CD4-positive, CD25-positive, alpha-beta regulatory T cell (primary cell): Measurements from ENCODE around the gene CD8B. TPM values are rescaled to one million over a fixed set of nuclear protein-coding genes. Genes with fewer than 3 reads are reported as not detected.

Experiments used
- ATAC-seq, 2 donors: fragments of 150-1000 bp; cut with Tn5 transposase; one replicate each; pipeline ENCODE4 v1.10.0; 2021; ENCODE audit warnings: low read depth in 2 of 2, moderate number of reproducible peaks in 2 of 2, moderate library complexity in 1 of 2
- DNase-seq, 3 donors: peaks; one replicate each; pipeline versions ENCODE4 v3.0.0 to v3.0.0-alpha.2; 2012 to 2022; ENCODE audit warnings: mixed read lengths in 1 of 3
- H3K27ac ChIP-seq: one replicate; pipeline ENCODE4 v1.7.0; 2013; ENCODE audit warnings: mild to moderate bottlenecking, low read length; ENCODE audit not compliant: insufficient read depth, poor library complexity, severe bottlenecking
- H3K27me3 ChIP-seq: one replicate; pipeline ENCODE4 v1.7.0; 2013; ENCODE audit warnings: low read length; ENCODE audit not compliant: control insufficient read depth, insufficient read depth
- H3K36me3 ChIP-seq: one replicate; pipeline ENCODE4 v1.7.0; 2013; ENCODE audit warnings: mild to moderate bottlenecking, low read length, moderate library complexity; ENCODE audit not compliant: control insufficient read depth, insufficient read depth
- H3K4me1 ChIP-seq: 2 replicates; pipeline ENCODE4 v1.7.0; 2013; ENCODE audit warnings: mild to moderate bottlenecking, low read length; ENCODE audit not compliant: insufficient read depth, control insufficient read depth, poor library complexity, severe bottlenecking
- H3K4me3 ChIP-seq: one replicate; pipeline ENCODE4 v1.7.0; 2013; ENCODE audit warnings: low read depth, mild to moderate bottlenecking, low read length, moderate library complexity
- H3K9me3 ChIP-seq, 2 experiments: 1 replicate in 1 of 2; 2 replicates in 1 of 2; pipeline ENCODE4 v1.7.0; 2013; ENCODE audit warnings: low read length in 2 of 2, mild to moderate bottlenecking in 1 of 2, moderate library complexity in 1 of 2; ENCODE audit not compliant: control insufficient read depth in 2 of 2
- H3K27ac Mint-ChIP-seq, 3 donors: one replicate each; pipeline ENCODE4 v1.8.0; 2020 to 2022; ENCODE audit warnings: mild to moderate bottlenecking in 3 of 3, mixed read lengths in 3 of 3, moderate library complexity in 2 of 3
- H3K27me3 Mint-ChIP-seq: one replicate; pipeline ENCODE4 v1.8.0; 2022; ENCODE audit warnings: mild to moderate bottlenecking, mixed read lengths
- H3K36me3 Mint-ChIP-seq: one replicate; pipeline ENCODE4 v1.8.0; 2020; ENCODE audit warnings: mixed read lengths
- H3K4me1 Mint-ChIP-seq, 4 donors: one replicate each; pipeline ENCODE4 v1.8.0; 2020 to 2022; ENCODE audit warnings: mixed read lengths in 4 of 4, mild to moderate bottlenecking in 1 of 4
- H3K4me3 Mint-ChIP-seq, 4 donors: one replicate each; pipeline ENCODE4 v1.8.0; 2020 to 2022; ENCODE audit warnings: mild to moderate bottlenecking in 4 of 4, mixed read lengths in 4 of 4, moderate library complexity in 3 of 4
- H3K9me3 Mint-ChIP-seq, 7 donors: one replicate each; pipeline ENCODE4 v1.8.0; 2020 to 2022; ENCODE audit warnings: mixed read lengths in 7 of 7, mild to moderate bottlenecking in 3 of 7, moderate library complexity in 2 of 7
- polyA plus RNA-seq, 4 donors: library from polyadenylated mRNA; unstranded; fragments of 300-500 nt; fragmentation: Illumina TruSeq; gene quantifications; one replicate each; pipeline ENCODE4 v1.2.3, GENCODE V29; 2021
- total RNA-seq: library from RNA; stranded (reverse); gene quantifications from one replicate; pipeline ENCODE4 v1.2.3, GENCODE V29; 2022

Gene CD8B
- total and polyA plus RNA-seq, 5 donors from 2014 or later, result 0.62 to 4.9 (median 2.9) TPM

GRCh38 chr2:86785456-86785855 lies 76.2 kb downstream of the CD8B start:
- H3K4me1 ChIP-seq, result peaks cover 10% of the 10 kb centered on the region
- H3K27me3 ChIP-seq, result peaks cover 9% of the 10 kb centered on the region
- ATAC-seq (no peak), DNase-seq (peak in 1 of 3 donors; percentile 32)
- no peaks in the 10 kb centered on the region for H3K9me3 ChIP-seq
- no peak overlapping the region for H3K4me3 Mint-ChIP-seq
- H3K27ac Mint-ChIP-seq, result no peak overlapping the region
- H3K27me3 Mint-ChIP-seq, result peaks cover 35% of the 10 kb centered on the region
- H3K4me3 ChIP-seq, result no peak overlapping the region
- no peaks in the 10 kb centered on the region for H3K36me3 ChIP-seq
- H3K27ac ChIP-seq, result no peak overlapping the region
- peaks cover 0 to 11% (median 4%) of the 10 kb centered on the region in 4 donors for H3K4me1 Mint-ChIP-seq
- no peaks in the 10 kb centered on the region for H3K36me3 Mint-ChIP-seq
- H3K9me3 Mint-ChIP-seq, result no peaks in the 10 kb centered on the region

DNA sequence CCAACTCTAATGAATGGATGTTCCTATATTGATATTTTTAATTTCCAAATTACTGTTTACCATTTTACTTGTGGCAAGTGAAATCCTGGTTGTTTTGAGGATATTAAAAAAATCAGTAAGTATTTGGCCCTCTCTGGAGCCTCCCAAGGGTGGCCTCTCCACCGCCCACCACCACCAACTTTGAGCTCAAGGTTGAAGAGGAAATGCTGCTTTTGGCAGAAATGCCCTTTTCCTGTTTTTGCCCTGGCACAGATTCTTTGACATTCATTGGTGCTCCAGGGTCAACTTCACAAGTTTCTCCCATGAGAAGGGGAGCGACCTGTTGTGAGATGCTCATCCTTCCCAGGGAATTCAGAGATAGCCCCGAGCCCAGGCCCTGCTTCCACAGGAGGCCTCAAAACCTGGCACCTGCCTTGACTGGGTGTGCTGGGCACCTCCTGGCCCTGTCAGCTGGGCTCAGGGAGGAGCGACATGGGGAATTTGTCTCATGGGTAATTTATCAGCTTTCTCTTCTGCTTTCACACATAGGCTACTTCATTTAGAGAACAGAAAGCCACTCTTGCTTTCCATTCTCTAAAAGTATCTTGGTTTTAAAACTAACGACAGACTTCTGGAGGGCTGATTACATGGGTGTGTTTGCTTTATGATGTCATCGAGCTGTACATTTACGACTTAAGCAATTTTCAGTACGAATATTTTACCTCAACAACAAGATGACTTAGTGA lies 77.9 kb downstream of the CD8B start:
- no peak for ATAC-seq
- Mint-ChIP-seq H3K9me3 (no peaks in the 10 kb centered on the region), H3K4me1 (peaks cover 0 to 6% (median 2%) of the 10 kb centered on the region in 4 donors), H3K36me3 (no peaks in the 10 kb centered on the region), H3K27ac (no peak overlapping the region), H3K27me3 (peaks cover 28% of the 10 kb centered on the region), H3K4me3 (no peak overlapping the region)
- H3K4me1 ChIP-seq, result no peaks in the 10 kb centered on the region
- H3K27ac ChIP-seq, result no peak overlapping the region
- no peak for DNase-seq
- H3K27me3 ChIP-seq, result peaks cover 6% of the 10 kb centered on the region
- H3K4me3 ChIP-seq, result no peak overlapping the region
- H3K9me3 ChIP-seq, result no peaks in the 10 kb centered on the region
- no peaks in the 10 kb centered on the region for H3K36me3 ChIP-seq

DNA sequence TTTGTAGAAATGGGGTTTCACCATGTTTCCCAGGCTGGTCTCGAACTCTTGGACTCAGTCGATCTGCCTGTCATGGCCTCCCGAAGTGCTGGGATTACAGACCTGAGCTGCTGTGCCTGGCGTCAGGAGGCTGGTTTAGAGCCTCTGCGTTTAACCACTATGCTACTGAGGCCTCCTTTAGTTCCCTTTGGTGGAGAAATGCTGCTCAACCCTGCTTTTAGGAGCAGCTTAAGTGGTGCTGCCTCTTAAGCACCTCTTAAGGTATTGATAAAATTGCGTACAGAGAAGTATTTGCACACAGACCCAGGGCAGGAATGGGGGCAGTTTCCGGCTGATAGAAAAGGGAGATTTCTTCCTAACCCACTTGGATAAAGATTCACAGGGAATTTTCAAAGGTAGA lies 78.9 kb downstream of the CD8B start:
- DNase-seq (no peak), ATAC-seq (no peak)
- Histone ChIP-seq H3K27me3 (peaks cover 3% of the 10 kb centered on the region), H3K4me3 (no peak overlapping the region), H3K4me1 (no peaks in the 10 kb centered on the region), H3K36me3 (no peaks in the 10 kb centered on the region), H3K27ac (no peak overlapping the region), H3K9me3 (no peaks in the 10 kb centered on the region)
- Mint-ChIP-seq H3K4me1 (peaks cover 0 to 4% (median 2%) of the 10 kb centered on the region in 4 donors), H3K9me3 (no peaks in the 10 kb centered on the region), H3K27me3 (peaks cover 17% of the 10 kb centered on the region), H3K36me3 (no peaks in the 10 kb centered on the region), H3K27ac (no peak overlapping the region), H3K4me3 (no peak overlapping the region)

DNA sequence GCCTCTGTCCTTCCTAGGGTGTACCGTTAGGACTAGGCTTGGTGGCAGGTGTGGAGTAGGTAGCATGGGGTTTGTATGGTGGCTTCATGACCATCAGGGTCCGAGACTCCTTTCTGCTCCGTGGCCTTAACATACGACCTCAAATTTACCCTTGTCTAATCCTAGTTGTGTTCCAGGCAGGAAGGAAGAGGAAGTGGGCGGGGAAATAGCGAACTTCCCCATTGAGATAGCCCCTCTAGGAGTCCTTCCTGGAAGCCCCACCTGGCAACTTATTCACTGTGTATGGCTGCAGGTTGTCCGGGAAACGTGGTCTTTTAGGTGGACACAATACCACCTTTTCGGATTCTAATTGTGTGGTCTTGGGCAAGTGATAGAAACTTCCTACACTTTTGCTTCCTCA lies 80.3 kb downstream of the CD8B start:
- peaks cover 8% of the 10 kb centered on the region for H3K27me3 Mint-ChIP-seq
- H3K9me3 ChIP-seq, result no peaks in the 10 kb centered on the region
- H3K9me3 Mint-ChIP-seq, result no peaks in the 10 kb centered on the region
- no peak overlapping the region for H3K27ac Mint-ChIP-seq
- no peak overlapping the region for H3K4me3 ChIP-seq
- H3K36me3 Mint-ChIP-seq, result peaks cover 7% of the 10 kb centered on the region
- no peak overlapping the region for H3K4me3 Mint-ChIP-seq
- DNase-seq, result no peak
- ATAC-seq, result no peak
- peaks cover 2% of the 10 kb centered on the region for H3K27me3 ChIP-seq
- no peak overlapping the region for H3K27ac ChIP-seq
- H3K4me1 Mint-ChIP-seq, result peaks cover 0 to 2% (median 0%) of the 10 kb centered on the region in 4 donors
- no peaks in the 10 kb centered on the region for H3K36me3 ChIP-seq
- H3K4me1 ChIP-seq, result no peaks in the 10 kb centered on the region

- H3K4me3 Mint-ChIP-seq, result no peak overlapping the region
- no peak overlapping the region for H3K27ac Mint-ChIP-seq
- peaks cover 3% of the 10 kb centered on the region for H3K27me3 Mint-ChIP-seq
- Histone ChIP-seq H3K36me3 (peaks cover 3% of the 10 kb centered on the region), H3K4me3 (no peak overlapping the region), H3K27me3 (no peaks in the 10 kb centered on the region), H3K4me1 (no peaks in the 10 kb centered on the region), H3K9me3 (no peaks in the 10 kb centered on the region), H3K27ac (no peak overlapping the region)
- ATAC-seq (no peak), DNase-seq (no peak)
- peaks cover 12% of the 10 kb centered on the region for H3K36me3 Mint-ChIP-seq
- H3K9me3 Mint-ChIP-seq, result no peaks in the 10 kb centered on the region
- peaks cover 0 to 2% (median 0%) of the 10 kb centered on the region in 4 donors for H3K4me1 Mint-ChIP-seq
These were observed 81.7 kb downstream of the CD8B start for GRCh38 chr2:86779971-86780370.

- no peak for ATAC-seq
- no peaks in the 10 kb centered on the region for H3K27me3 Mint-ChIP-seq
- H3K9me3 Mint-ChIP-seq, result no peaks in the 10 kb centered on the region
- H3K4me3 ChIP-seq, result no peak overlapping the region
- no peak overlapping the region for H3K27ac Mint-ChIP-seq
- no peaks in the 10 kb centered on the region for H3K27me3 ChIP-seq
- peaks cover 18% of the 10 kb centered on the region for H3K36me3 Mint-ChIP-seq
- no peak overlapping the region for H3K4me3 Mint-ChIP-seq
- peaks cover 13% of the 10 kb centered on the region for H3K36me3 ChIP-seq
- no peak overlapping the region for H3K27ac ChIP-seq
- no peaks in the 10 kb centered on the region for H3K4me1 Mint-ChIP-seq
- no peaks in the 10 kb centered on the region for H3K9me3 ChIP-seq
- no peaks in the 10 kb centered on the region for H3K4me1 ChIP-seq
- no peak for DNase-seq
These were observed 82.7 kb downstream of the CD8B start for GRCh38 chr2:86778957-86779356.

DNA sequence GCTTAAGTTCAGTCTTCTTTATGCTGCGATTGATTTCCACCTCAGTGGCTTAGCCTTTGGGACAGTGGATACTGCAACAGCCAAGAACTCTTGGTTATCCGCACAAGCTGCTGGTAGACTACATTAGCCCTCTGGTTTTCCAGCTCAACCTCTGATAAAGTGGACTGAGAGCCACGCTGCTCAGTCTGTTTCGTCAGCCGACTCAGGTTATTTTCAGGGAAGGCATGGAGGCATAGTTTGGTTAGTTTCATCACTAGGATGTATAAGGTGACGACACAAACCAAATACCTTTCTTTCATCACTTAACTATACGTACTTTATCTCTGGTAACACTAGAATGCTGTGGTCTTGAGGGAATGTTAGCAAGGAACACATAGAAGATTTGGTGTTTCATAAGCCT lies 85.2 kb downstream of the CD8B start:
- Histone ChIP-seq H3K27ac (no peak overlapping the region), H3K4me1 (no peaks in the 10 kb centered on the region), H3K9me3 (no peaks in the 10 kb centered on the region), H3K36me3 (peaks cover 35% of the 10 kb centered on the region), H3K4me3 (no peak overlapping the region), H3K27me3 (no peaks in the 10 kb centered on the region)
- Mint-ChIP-seq H3K27ac (no peak overlapping the region), H3K36me3 (peaks cover 37% of the 10 kb centered on the region), H3K27me3 (no peaks in the 10 kb centered on the region), H3K4me3 (no peak overlapping the region), H3K4me1 (peaks cover 0 to 4% (median 0%) of the 10 kb centered on the region in 4 donors), H3K9me3 (no peaks in the 10 kb centered on the region)
- no peak for DNase-seq
- ATAC-seq, result no peak

- no peak overlapping the region for H3K4me3 Mint-ChIP-seq
- H3K36me3 Mint-ChIP-seq, result peaks cover 49% of the 10 kb centered on the region
- peaks cover 0 to 4% (median 0%) of the 10 kb centered on the region in 4 donors for H3K4me1 Mint-ChIP-seq
- H3K4me1 ChIP-seq, result no peaks in the 10 kb centered on the region
- ATAC-seq, result no peak
- H3K9me3 ChIP-seq, result no peaks in the 10 kb centered on the region
- H3K27ac Mint-ChIP-seq, result no peak overlapping the region
- no peaks in the 10 kb centered on the region for H3K9me3 Mint-ChIP-seq
- peaks cover 46% of the 10 kb centered on the region for H3K36me3 ChIP-seq
- H3K27ac ChIP-seq, result no peak overlapping the region
- no peak for DNase-seq
- no peaks in the 10 kb centered on the region for H3K27me3 Mint-ChIP-seq
- H3K4me3 ChIP-seq, result no peak overlapping the region
- H3K27me3 ChIP-seq, result no peaks in the 10 kb centered on the region
These were observed 86.3 kb downstream of the CD8B start for GRCh38 chr2:86775338-86775737.
